Brain microvascular endothelial cell (primary cell): Measurements from ENCODE around the gene PCAT7.

Source experiments
- DNase-seq: peaks from one replicate; pipeline ENCODE4 v3.0.0-alpha.2; 2020
- H3K27ac ChIP-seq: fragments of 250-450 bp; sonication (Bioruptor Pico); 2 replicates; pipeline ENCODE4 v1.5.1; 2020; ENCODE audit warnings: mild to moderate bottlenecking, moderate library complexity
- H3K27me3 ChIP-seq: fragments of 250-450 bp; sonication (Bioruptor Pico); replicated peaks from 2 replicates; pipeline ENCODE4 v1.5.1; 2020; ENCODE audit warnings: mild to moderate bottlenecking
- H3K36me3 ChIP-seq: fragments of 250-450 bp; sonication (Bioruptor Pico); replicated peaks from 2 replicates; pipeline ENCODE4 v1.5.1; 2020; ENCODE audit warnings: mild to moderate bottlenecking
- H3K4me3 ChIP-seq: 2 replicates; pipeline ENCODE4 v1.5.1; 2011; ENCODE audit warnings: low read depth, mild to moderate bottlenecking, control low read depth, low read length, moderate library complexity
- in situ Hi-C: cut with HindIII; loops from 2 replicates; pipeline ENCODE4 v1.10.0; 2017; ENCODE audit warnings: low sequenced_read_pairs, low pct_ligation_motif_present
- TF ChIP-seq, protein P1 (sequence below): IDR thresholded peaks from 2 replicates; pipeline ENCODE4 v1.5.1; 2011; ENCODE audit warnings: low read depth, mild to moderate bottlenecking, moderate library complexity, low read length, control low read depth, inconsistent platforms; ENCODE audit errors: missing control alignments

PCAT7 gene

DNA sequence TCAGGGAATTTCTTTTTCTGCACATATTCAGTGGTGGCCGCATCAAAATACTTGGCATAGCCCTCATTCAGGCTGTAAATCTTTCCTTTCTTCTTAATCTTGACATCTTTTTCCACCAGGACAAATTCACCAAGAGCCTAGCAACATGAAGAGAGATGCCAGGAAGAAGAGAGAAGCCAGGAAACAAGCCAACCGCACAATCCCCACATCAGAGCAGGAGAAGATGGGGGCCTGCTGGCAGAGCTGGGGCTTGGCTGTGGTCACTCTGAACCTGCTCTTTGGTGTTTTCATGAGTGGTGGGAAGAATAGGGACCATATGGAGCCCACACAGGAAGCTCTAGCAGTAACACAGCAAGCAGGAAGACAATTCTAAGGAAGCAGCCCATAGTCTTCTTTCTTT is 12.4 kb downstream of the PCAT7 start:
- no peak for DNase-seq
- H3K27me3 ChIP-seq, result no peaks in the 10 kb centered on the region
- no peak overlapping the region for H3K27ac ChIP-seq
- H3K4me3 ChIP-seq, result no peak overlapping the region
- TF ChIP-seq, protein P1, sequence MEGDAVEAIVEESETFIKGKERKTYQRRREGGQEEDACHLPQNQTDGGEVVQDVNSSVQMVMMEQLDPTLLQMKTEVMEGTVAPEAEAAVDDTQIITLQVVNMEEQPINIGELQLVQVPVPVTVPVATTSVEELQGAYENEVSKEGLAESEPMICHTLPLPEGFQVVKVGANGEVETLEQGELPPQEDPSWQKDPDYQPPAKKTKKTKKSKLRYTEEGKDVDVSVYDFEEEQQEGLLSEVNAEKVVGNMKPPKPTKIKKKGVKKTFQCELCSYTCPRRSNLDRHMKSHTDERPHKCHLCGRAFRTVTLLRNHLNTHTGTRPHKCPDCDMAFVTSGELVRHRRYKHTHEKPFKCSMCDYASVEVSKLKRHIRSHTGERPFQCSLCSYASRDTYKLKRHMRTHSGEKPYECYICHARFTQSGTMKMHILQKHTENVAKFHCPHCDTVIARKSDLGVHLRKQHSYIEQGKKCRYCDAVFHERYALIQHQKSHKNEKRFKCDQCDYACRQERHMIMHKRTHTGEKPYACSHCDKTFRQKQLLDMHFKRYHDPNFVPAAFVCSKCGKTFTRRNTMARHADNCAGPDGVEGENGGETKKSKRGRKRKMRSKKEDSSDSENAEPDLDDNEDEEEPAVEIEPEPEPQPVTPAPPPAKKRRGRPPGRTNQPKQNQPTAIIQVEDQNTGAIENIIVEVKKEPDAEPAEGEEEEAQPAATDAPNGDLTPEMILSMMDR, result no peak
- H3K36me3 ChIP-seq, result no peaks in the 10 kb centered on the region
- in situ Hi-C loops, result no loop called here

DNA sequence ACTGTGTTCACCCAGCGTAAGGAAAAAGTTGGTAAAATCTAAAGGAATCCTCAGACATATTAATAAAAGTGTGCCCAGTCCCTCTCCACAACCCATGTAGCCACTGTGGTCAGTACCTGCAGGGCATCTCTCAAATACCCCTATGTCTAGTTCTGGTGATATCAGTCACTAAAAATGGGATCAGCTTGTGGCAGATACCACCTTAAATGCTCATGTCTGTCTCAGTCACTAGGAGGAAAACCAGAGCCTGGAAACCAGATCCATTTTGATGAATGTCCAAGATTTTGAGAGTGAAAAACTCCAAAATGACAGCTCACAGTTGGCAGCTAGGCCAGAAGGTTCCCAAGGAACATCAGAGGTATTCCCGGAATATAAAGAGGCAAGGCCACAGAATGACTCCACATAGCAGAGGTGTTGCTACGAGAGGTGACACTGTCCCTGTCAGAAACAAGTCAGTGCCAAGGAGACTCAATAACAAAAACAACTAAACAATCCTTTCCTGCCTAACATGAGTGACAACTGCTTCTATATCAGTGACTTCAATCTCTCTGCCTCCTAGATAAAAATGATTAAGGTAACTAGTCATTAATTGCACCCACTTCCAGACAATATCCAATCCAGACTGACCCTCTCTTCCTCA is 13.5 kb downstream of the PCAT7 start:
- DNase-seq, result no peak
- TF ChIP-seq, protein P1, result no peak
- no peaks in the 10 kb centered on the region for H3K27me3 ChIP-seq
- H3K27ac ChIP-seq, result no peak overlapping the region
- H3K4me3 ChIP-seq, result no peak overlapping the region
- in situ Hi-C loops, result no loop called here
- H3K36me3 ChIP-seq, result no peaks in the 10 kb centered on the region

DNA sequence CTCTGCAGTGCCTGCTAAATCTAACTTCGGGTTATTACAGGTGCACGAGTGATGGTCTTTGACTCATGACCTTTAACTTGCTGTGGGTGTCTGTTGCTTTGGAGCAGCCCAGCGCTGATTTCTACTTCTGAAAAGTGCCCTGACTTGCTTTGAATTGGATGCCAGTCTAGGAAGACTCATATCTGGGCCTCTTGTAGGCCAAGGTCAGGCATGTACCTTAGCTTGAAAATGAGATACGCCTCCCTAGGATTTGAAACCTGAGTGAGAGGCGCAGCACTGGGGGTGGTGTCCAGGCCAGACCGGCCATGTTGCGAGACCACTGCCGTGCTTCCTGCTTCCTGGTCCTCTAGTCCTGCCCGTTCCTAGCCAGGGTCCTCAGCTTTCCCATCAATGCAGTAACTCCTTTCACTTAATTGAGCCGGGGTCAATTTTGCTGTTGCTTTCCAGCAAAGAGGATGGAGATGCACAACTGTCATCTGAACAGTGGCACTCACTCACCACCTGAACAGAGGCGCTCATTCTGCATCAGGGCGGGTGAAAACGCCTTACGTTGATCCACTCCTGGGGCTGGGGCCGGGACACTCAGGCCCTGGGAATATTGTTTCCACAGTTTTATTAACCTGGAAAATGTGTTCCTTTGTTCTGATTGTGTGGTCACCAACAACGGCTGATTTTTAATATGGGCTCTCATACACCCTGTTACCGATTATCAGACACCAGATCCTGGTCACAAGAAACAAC is 14.3 kb downstream of the PCAT7 start:
- no peak overlapping the region for H3K27ac ChIP-seq
- DNase-seq, result no peak
- H3K36me3 ChIP-seq, result no peaks in the 10 kb centered on the region
- no peak overlapping the region for H3K4me3 ChIP-seq
- H3K27me3 ChIP-seq, result no peaks in the 10 kb centered on the region
- TF ChIP-seq, protein P1, result no peak
- in situ Hi-C loops, result no loop called here

DNA sequence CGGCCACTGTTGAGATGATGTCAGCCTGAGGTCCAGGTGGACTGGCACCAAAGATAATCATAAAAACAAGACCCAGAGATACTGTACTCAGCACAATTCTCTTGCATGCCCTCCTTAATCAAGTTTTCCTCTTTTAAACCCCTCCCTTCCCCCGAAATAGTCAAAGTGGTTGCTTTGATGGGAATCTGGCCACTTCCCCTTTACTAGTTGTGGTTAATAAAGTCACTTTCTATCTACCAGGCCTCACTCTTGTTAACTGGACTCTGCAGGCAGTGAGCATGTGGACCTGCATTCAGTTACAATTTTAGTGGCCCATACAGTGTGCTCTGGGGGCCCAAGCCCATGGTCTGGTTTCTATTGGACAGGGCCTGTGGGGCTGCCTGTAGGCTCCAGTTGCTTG is 21.2 kb downstream of the PCAT7 start:
- Histone ChIP-seq H3K4me3 (no peak overlapping the region), H3K36me3 (no peaks in the 10 kb centered on the region), H3K27ac (no peak overlapping the region), H3K27me3 (no peaks in the 10 kb centered on the region)
- TF ChIP-seq, protein P1, result no peak
- no peak for DNase-seq
- in situ Hi-C loops, result no loop called here

DNA sequence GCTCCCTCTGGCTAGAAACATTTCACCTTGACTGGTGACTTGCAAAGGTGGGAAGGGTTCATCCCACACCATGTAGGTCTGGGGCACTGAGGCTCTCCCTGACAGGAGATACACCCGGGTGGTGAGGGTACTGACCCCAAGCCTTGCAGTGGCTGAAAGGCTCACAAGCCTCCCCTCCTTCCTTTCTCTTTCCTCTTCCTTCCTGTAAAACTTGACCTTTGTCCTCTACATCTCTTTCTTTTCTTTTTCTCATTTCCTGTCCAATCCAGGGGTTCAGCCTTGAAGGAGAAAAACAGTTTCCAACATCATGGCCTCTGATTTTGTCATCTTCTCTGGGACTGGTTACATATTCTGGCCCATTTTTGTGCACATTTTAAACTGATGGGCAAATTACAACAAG is 22.2 kb downstream of the PCAT7 start:
- H3K27ac ChIP-seq, result no peak overlapping the region
- no peaks in the 10 kb centered on the region for H3K36me3 ChIP-seq
- no peak overlapping the region for H3K4me3 ChIP-seq
- no peak for DNase-seq
- in situ Hi-C loops, result no loop called here
- TF ChIP-seq, protein P1, result no peak
- no peaks in the 10 kb centered on the region for H3K27me3 ChIP-seq
